Panc1 (cell line): Measurements from ENCODE around the gene SMAD7. TPM values are rescaled to one million over a fixed set of nuclear protein-coding genes. Genes with fewer than 3 reads are reported as not detected.

Source experiments
- ATAC-seq: fragments of 200-7000 bp; cut with Tn5 transposase; 2 replicates; pipeline ENCODE4 v1.9.1; 2020; ENCODE audit warnings: mild to moderate bottlenecking, moderate library complexity
- BruUV-seq: library from RNA; stranded (reverse); fragments of 400-500 nt; replicated peaks from 2 replicates; lab custom pipeline; 2021; lab: Mats Ljungman, UMichigan
- CTCF ChIA-PET: fragments of 300-600 bp; sonication (Branson Sonifier 250); formaldehyde crosslinking; loops from one replicate; lab custom pipeline; 2022; ENCODE audit warnings: antibody characterized with exemption; lab: Charles Lee
- POLR2A ChIA-PET: fragments of 300-600 bp; sonication (Branson Sonifier 250); formaldehyde crosslinking; loops from one replicate; lab custom pipeline; 2022; ENCODE audit warnings: antibody characterized with exemption; lab: Charles Lee
- DNase-seq: peaks from one replicate; pipeline ENCODE4 v3.0.0-alpha.2; 2010; ENCODE audit warnings: low read depth, low spot score
- H3K27ac ChIP-seq: 2 replicates; pipeline ENCODE4 v1.5.1; 2011; ENCODE audit warnings: mild to moderate bottlenecking, low read length, inconsistent platforms
- H3K27me3 ChIP-seq: fragments of 200-500 bp; sonication (Bioruptor generic); 2 replicates; pipeline ENCODE4 v1.6.0; 2014; ENCODE audit warnings: low read length, inconsistent platforms; ENCODE audit not compliant: control insufficient read depth, insufficient read depth
- H3K36me3 ChIP-seq: fragments of 200-500 bp; sonication (Bioruptor generic); 2 replicates; pipeline ENCODE4 v1.5.1; 2014; ENCODE audit warnings: inconsistent platforms, mild to moderate bottlenecking, low read length, moderate library complexity; ENCODE audit not compliant: control insufficient read depth, insufficient read depth
- H3K4me1 ChIP-seq: 2 replicates; pipeline ENCODE4 v1.5.1; 2011; ENCODE audit warnings: inconsistent platforms, mild to moderate bottlenecking, low read length, moderate library complexity; ENCODE audit not compliant: control insufficient read depth, insufficient read depth
- H3K4me3 ChIP-seq, 2 experiments: 2 replicates each; pipeline ENCODE4 v1.5.1; 2011 to 2012; ENCODE audit warnings: low read depth in 2 of 2, low read length in 2 of 2, mild to moderate bottlenecking in 2 of 2, inconsistent platforms in 1 of 2, moderate library complexity in 1 of 2
- H3K9me3 ChIP-seq: fragments of 200-500 bp; sonication (Bioruptor generic); 2 replicates; pipeline ENCODE4 v1.5.1; 2014; ENCODE audit warnings: low read depth, mild to moderate bottlenecking, inconsistent platforms, low read length, moderate library complexity; ENCODE audit not compliant: control insufficient read depth, insufficient read depth
- CTCF ChIP-seq: fragments of 450-650 bp; IDR thresholded peaks from 2 replicates; pipeline ENCODE4 v1.5.1; 2017; ENCODE audit warnings: mild to moderate bottlenecking
- POLR2AphosphoS5 ChIP-seq: IDR thresholded peaks from 2 replicates; pipeline ENCODE4 v1.6.1; 2012; ENCODE audit warnings: mild to moderate bottlenecking, low read depth, low read length, moderate library complexity
- REST ChIP-seq, 2 experiments: IDR thresholded peaks; 2 replicates each; pipeline ENCODE4 v1.6.1; 2011 to 2012; ENCODE audit warnings: low read depth in 2 of 2, control low read depth in 1 of 2, low read length in 1 of 2, mild to moderate bottlenecking in 1 of 2, moderate library complexity in 1 of 2; ENCODE audit not compliant: insufficient read depth in 1 of 2
- SIN3A ChIP-seq: IDR thresholded peaks from 2 replicates; pipeline ENCODE4 v1.6.1; 2012; ENCODE audit warnings: low read depth, mild to moderate bottlenecking, low read length, moderate library complexity, borderline replicate concordance; ENCODE audit not compliant: insufficient read depth
- TCF7L2 ChIP-seq: IDR thresholded peaks from 2 replicates; pipeline ENCODE4 v1.6.1; 2011; ENCODE audit warnings: mild to moderate bottlenecking, low read depth, low read length, inconsistent platforms
- in situ Hi-C: cut with HindIII; loops from 2 replicates; pipeline ENCODE4 v1.10.0; 2016; ENCODE audit warnings: low sequenced_read_pairs, low pct_unique_long_range_greater_than_20kb
- intact Hi-C: fragments of 100-400 bp; cut with micrococcal nuclease; formaldehyde crosslinking; loops from one replicate; pipeline ENCODE4 v1.10.0; 2022; ENCODE audit not compliant: unreplicated experiment
- total RNA-seq: library from RNA; stranded (reverse); gene quantifications from one replicate; pipeline ENCODE4 v1.2.1, GENCODE V29; 2021; ENCODE audit not compliant: unreplicated experiment

The SMAD7 gene
- total RNA-seq, 1 experiment from 2014 or later, result 21.3 TPM

- Histone ChIP-seq H3K27ac (no peak overlapping the region), H3K4me3 (no peak overlapping the region), H3K27me3 (no peaks in the 10 kb centered on the region), H3K9me3 (no peaks in the 10 kb centered on the region), H3K4me1 (no peaks in the 10 kb centered on the region), H3K36me3 (no peaks in the 10 kb centered on the region; the same call in 1 of the 2 replicates)
- DNase-seq (no peak), ATAC-seq (no peak)
- BruUV-seq, result no TSS peak
- ChIA-PET CTCF (no interaction called here), POLR2A (no interaction called here)
- intact Hi-C loops (no loop called here), in situ Hi-C loops (no loop called here)
- TF ChIP-seq POLR2AphosphoS5, result no peak
- TF ChIP-seq TCF7L2, result no peak
- TF ChIP-seq SIN3A, result no peak
Observed at GRCh38 chr18:48905513-48905912, 45.3 kb downstream of the SMAD7 start.

- BruUV-seq, result no TSS peak
- Histone ChIP-seq H3K27ac (no peak overlapping the region), H3K4me1 (no peaks in the 10 kb centered on the region), H3K9me3 (no peaks in the 10 kb centered on the region), H3K4me3 (no peak overlapping the region), H3K36me3 (no peaks in the 10 kb centered on the region; the same call in 1 of the 2 replicates), H3K27me3 (no peaks in the 10 kb centered on the region)
- TF ChIP-seq REST (IDR thresholded peaks at IDR 0.05; ENCODE audit: insufficient read depth in 1 of 2, low read depth in 2 of 2, low read length in 1 of 2) (no peak), CTCF (no peak), POLR2AphosphoS5 (no peak), TCF7L2 (no peak), SIN3A (no peak)
- ChIA-PET CTCF (no interaction called here), POLR2A (no interaction called here)
- intact Hi-C loops (no loop called here), in situ Hi-C loops (no loop called here)
- no peak for DNase-seq
- ATAC-seq, result no peak
Observed at GRCh38 chr18:48904847-48905394, 45.8 kb downstream of the SMAD7 start.

- Histone ChIP-seq H3K27ac (no peak overlapping the region), H3K4me1 (no peaks in the 10 kb centered on the region), H3K27me3 (no peaks in the 10 kb centered on the region), H3K9me3 (no peaks in the 10 kb centered on the region), H3K36me3 (no peaks in the 10 kb centered on the region; the same call in 1 of the 2 replicates), H3K4me3 (no peak overlapping the region)
- POLR2A ChIA-PET, result no interaction called here
- CTCF ChIA-PET, result interaction anchor here (0.6 kb wide), 1 partner anchor 21 kb away, joined by 3 read pairs; no protein-coding TSS in a partner anchor
- in situ Hi-C loops (no loop called here), intact Hi-C loops (no loop called here)
- TF ChIP-seq TCF7L2, result no peak
- no peak for TF ChIP-seq CTCF
- BruUV-seq, result no TSS peak
- no peak for DNase-seq
- ATAC-seq, result no peak
Observed at GRCh38 chr18:48904091-48904490, 46.7 kb downstream of the SMAD7 start.
